WTC11 (cell line): ENCODE results near the gene OTOG. TPM values are rescaled to one million over a fixed set of nuclear protein-coding genes. Genes with fewer than 3 reads are reported as not detected.

Experiments used
- ATAC-seq: fragments of 200-7000 bp; cut with Tn5 transposase; 2 replicates; pipeline ENCODE4 v1.10.0; 2021; ENCODE audit warnings: mild to moderate bottlenecking, moderate library complexity
- CTCF ChIA-PET: fragments of 300-600 bp; sonication (Branson Sonifier 250); formaldehyde crosslinking; loops from one replicate; lab custom pipeline; 2021; ENCODE audit warnings: antibody characterized with exemption; lab: Charles Lee
- POLR2A ChIA-PET: fragments of 350-600 bp; sonication (Branson Sonifier 250); formaldehyde crosslinking; loops from one replicate; lab custom pipeline; 2021; ENCODE audit warnings: antibody characterized with exemption; lab: Charles Lee
- DNase-seq: peaks from one replicate; pipeline ENCODE4 v3.0.0; 2021; ENCODE audit warnings: low spot score
- H3K27ac Mint-ChIP-seq: 2 replicates; pipeline ENCODE4 v1.8.0; 2021; ENCODE audit warnings: mixed read lengths
- H3K27me3 Mint-ChIP-seq: 2 replicates; pipeline ENCODE4 v1.8.0; 2021; ENCODE audit warnings: low read depth, mild to moderate bottlenecking, moderate library complexity, mixed read lengths
- H3K36me3 Mint-ChIP-seq: 2 replicates; pipeline ENCODE4 v1.8.0; 2021; ENCODE audit warnings: mixed read lengths
- H3K4me1 Mint-ChIP-seq: 2 replicates; pipeline ENCODE4 v1.8.0; 2022; ENCODE audit warnings: mixed read lengths
- H3K4me3 Mint-ChIP-seq: 2 replicates; pipeline ENCODE4 v1.8.0; 2021; ENCODE audit warnings: mild to moderate bottlenecking, moderate library complexity, mixed read lengths
- H3K9me3 Mint-ChIP-seq: 2 replicates; pipeline ENCODE4 v1.8.0; 2021; ENCODE audit warnings: mixed read lengths
- AFF4 ChIP-seq: sonication (generic); formaldehyde crosslinking; IDR thresholded peaks from 2 replicates; pipeline ENCODE4 v1.8.1; 2023; ENCODE audit warnings: mild to moderate bottlenecking, missing genetic modification reagents, borderline replicate concordance
- ARID4B ChIP-seq: sonication (generic); formaldehyde crosslinking; IDR thresholded peaks from 2 replicates; pipeline ENCODE4 v1.8.0; 2023; ENCODE audit warnings: missing genetic modification reagents, mild to moderate bottlenecking, borderline replicate concordance
- ATF2 ChIP-seq: sonication (generic); formaldehyde crosslinking; IDR thresholded peaks from 2 replicates; pipeline ENCODE4 v1.8.1; 2022; ENCODE audit warnings: low read depth, missing genetic modification reagents, borderline replicate concordance
- CBFB ChIP-seq: sonication (generic); formaldehyde crosslinking; IDR thresholded peaks from 2 replicates; pipeline ENCODE4 v1.8.1; 2022; ENCODE audit warnings: mild to moderate bottlenecking, low read depth, missing genetic modification reagents
- CDX4 ChIP-seq: fragments of 250-450 bp; sonication (Bioruptor Pico); IDR thresholded peaks from 2 replicates; pipeline ENCODE4 v1.9.0; 2021; ENCODE audit warnings: moderate library complexity, mild to moderate bottlenecking, inconsistent platforms, borderline replicate concordance
- CREB1 ChIP-seq: sonication (generic); formaldehyde crosslinking; IDR thresholded peaks from 2 replicates; pipeline ENCODE4 v1.8.0; 2023; ENCODE audit warnings: mild to moderate bottlenecking, missing genetic modification reagents
- E2F4 ChIP-seq: sonication (generic); formaldehyde crosslinking; IDR thresholded peaks from 2 replicates; pipeline ENCODE4 v1.8.1; 2022; ENCODE audit warnings: low read depth, mild to moderate bottlenecking, moderate library complexity, missing genetic modification reagents, borderline replicate concordance
- EMX1 ChIP-seq: fragments of 250-450 bp; sonication (Bioruptor Pico); IDR thresholded peaks from 2 replicates; pipeline ENCODE4 v1.8.0; 2021; ENCODE audit warnings: mild to moderate bottlenecking
- FOXJ3 ChIP-seq: sonication (generic); formaldehyde crosslinking; IDR thresholded peaks from 2 replicates; pipeline ENCODE4 v1.9.0; 2021; ENCODE audit warnings: missing genetic modification reagents, mild to moderate bottlenecking, borderline replicate concordance
- FOXP4 ChIP-seq: sonication (generic); formaldehyde crosslinking; IDR thresholded peaks from 2 replicates; pipeline ENCODE4 v1.8.0; 2022; ENCODE audit warnings: mild to moderate bottlenecking, missing genetic modification reagents
- HMGA2 ChIP-seq: fragments of 250-450 bp; sonication (Bioruptor Pico); IDR thresholded peaks from 2 replicates; pipeline ENCODE4 v1.4.0; 2021; ENCODE audit warnings: mild to moderate bottlenecking, moderate library complexity
- JUN ChIP-seq: sonication (generic); formaldehyde crosslinking; IDR thresholded peaks from 2 replicates; pipeline ENCODE4 v1.8.0; 2023; ENCODE audit warnings: mild to moderate bottlenecking, missing genetic modification reagents
- MXD4 ChIP-seq: fragments of 250-450 bp; sonication (Bioruptor Pico); IDR thresholded peaks from 2 replicates; pipeline ENCODE4 v1.8.0; 2021; ENCODE audit warnings: mild to moderate bottlenecking, moderate library complexity, borderline replicate concordance
- NFATC4 ChIP-seq: fragments of 250-450 bp; sonication (Bioruptor Pico); IDR thresholded peaks from 2 replicates; pipeline ENCODE4 v1.9.0; 2021; ENCODE audit warnings: mild to moderate bottlenecking
- NFE2L1 ChIP-seq: sonication (generic); formaldehyde crosslinking; IDR thresholded peaks from 2 replicates; pipeline ENCODE4 v1.8.1; 2023; ENCODE audit warnings: missing genetic modification reagents
- RELA ChIP-seq: sonication (generic); formaldehyde crosslinking; IDR thresholded peaks from 2 replicates; pipeline ENCODE4 v1.8.1; 2022; ENCODE audit warnings: missing genetic modification reagents, mild to moderate bottlenecking, borderline replicate concordance
- SOX15 ChIP-seq: fragments of 250-450 bp; sonication (Bioruptor Pico); IDR thresholded peaks from 2 replicates; pipeline ENCODE4 v1.9.0; 2021; ENCODE audit warnings: mild to moderate bottlenecking
- SP1 ChIP-seq: sonication (generic); formaldehyde crosslinking; conservative IDR thresholded peaks from 2 replicates; pipeline ENCODE4 v1.8.1; 2022; ENCODE audit warnings: missing genetic modification reagents
- ZNF138 ChIP-seq: sonication (generic); formaldehyde crosslinking; conservative IDR thresholded peaks from 2 replicates; pipeline ENCODE4 v1.8.1; 2022; ENCODE audit warnings: mild to moderate bottlenecking, moderate library complexity, missing genetic modification reagents
- ZNF263 ChIP-seq: sonication (generic); formaldehyde crosslinking; IDR thresholded peaks from 2 replicates; pipeline ENCODE4 v1.8.1; 2022; ENCODE audit warnings: low read depth, mild to moderate bottlenecking, moderate library complexity, missing genetic modification reagents
- ZNF396 ChIP-seq: fragments of 250-450 bp; sonication (Bioruptor Pico); IDR thresholded peaks from 2 replicates; pipeline ENCODE4 v1.8.0; 2021; ENCODE audit warnings: mild to moderate bottlenecking, moderate library complexity, borderline replicate concordance
- total RNA-seq: library from RNA; stranded (reverse); gene quantifications from 3 replicates; pipeline ENCODE4 v1.2.3, GENCODE V29; 2021

Gene OTOG
- total RNA-seq, 1 experiment from 2014 or later, result 1.4 TPM

- Mint-ChIP-seq H3K27me3 (no peaks in the 10 kb centered on the region; the same call in 1 of the 2 replicates), H3K4me3 (no peak overlapping the region), H3K27ac (no peak overlapping the region), H3K9me3 (no peaks in the 10 kb centered on the region), H3K4me1 (peaks cover 5% of the 10 kb centered on the region; the same call in 1 of the 2 replicates), H3K36me3 (no peaks in the 10 kb centered on the region; the same call in 1 of the 2 replicates)
- ChIA-PET CTCF (interaction anchor here (0.9 to 9.3 kb wide), 27 partner anchors 9 to 260 kb away, joined by 3 to 203 read pairs (median 12); partner anchors contain the start of genes ABCC8, KCNC1, KCNJ11 and NUCB2), POLR2A (interaction anchor here (1.3 kb wide), 1 partner anchor 70 kb away, joined by 4 read pairs; no protein-coding TSS in a partner anchor)
- DNase-seq (no peak), ATAC-seq (no peak)
- TF ChIP-seq CBFB (CRISPR knock-in tag) (no peak), ZNF396 (no peak), JUN (no peak), ZNF263 (CRISPR knock-in tag) (no peak), ATF2 (CRISPR knock-in tag) (no peak), SOX15 (CRISPR knock-in tag) (no peak), ZNF138 (CRISPR knock-in tag) (no peak), CREB1 (CRISPR knock-in tag) (no peak), HMGA2 (CRISPR knock-in tag) (no peak), NFATC4 (CRISPR knock-in tag) (no peak), ARID4B (CRISPR knock-in tag) (no peak), RELA (CRISPR knock-in tag) (no peak)
These were observed 20.0 kb upstream of the OTOG start for GRCh38 chr11:17526931-17527627.

GRCh38 chr11:17527628-17527995 lies 19.4 kb upstream of the OTOG start:
- H3K27ac Mint-ChIP-seq, result no peak overlapping the region
- POLR2A ChIA-PET, result interaction anchor here (1.3 kb wide), 1 partner anchor 70 kb away, joined by 4 read pairs; no protein-coding TSS in a partner anchor
- no peak for ATAC-seq
- no peak for TF ChIP-seq E2F4 (CRISPR knock-in tag)
- no peak for TF ChIP-seq CBFB (CRISPR knock-in tag)
- TF ChIP-seq NFE2L1, result no peak
- no peak for TF ChIP-seq CDX4 (CRISPR knock-in tag)
- no peak for TF ChIP-seq EMX1 (CRISPR knock-in tag)
- no peak for TF ChIP-seq JUN
- TF ChIP-seq FOXJ3 (CRISPR knock-in tag), result no peak
- no peak for TF ChIP-seq FOXP4
- TF ChIP-seq AFF4, result no peak
- no peak for TF ChIP-seq MXD4 (CRISPR knock-in tag)
- no peak for TF ChIP-seq SP1

More at GRCh38 chr11:17527628-17527995, 19.4 kb upstream of the OTOG start:
- peaks cover 5% of the 10 kb centered on the region; the same call in 1 of the 2 replicates for H3K4me1 Mint-ChIP-seq
- no peaks in the 10 kb centered on the region; the same call in 1 of the 2 replicates for H3K27me3 Mint-ChIP-seq
- CTCF ChIA-PET, result interaction anchor here (0.5 to 9.3 kb wide), 81 partner anchors 9 to 732 kb away, joined by 3 to 203 read pairs (median 6); partner anchors contain the start of genes ABCC8, KCNC1, KCNJ11 and MYOD1
- H3K4me3 Mint-ChIP-seq, result no peak overlapping the region
- no peak for DNase-seq
- no peaks in the 10 kb centered on the region for H3K9me3 Mint-ChIP-seq
- no peaks in the 10 kb centered on the region for H3K36me3 Mint-ChIP-seq
